Stimulated activated CD8-positive, alpha-beta memory T cell treated with anti-CD3 and anti-CD28 coated beads, Interleukin-7, amount 100 ng/mL, for 4 hours (primary cell): ENCODE data around the gene C5orf22.
"Not testable (repeated sequence)": the region's sequence is repeated elsewhere in the genome, so short reads cannot be mapped to it uniquely, and the experiment has no call there.

Experiments
- DNase-seq, 2 donors: peaks; one replicate each; pipeline ENCODE4 v3.0.0-alpha.2; 2020; ENCODE audit warnings: low read depth in 2 of 2

C5orf22 gene

GRCh38 chr5:31531888-31532547, at the start of gene C5orf22, which contains the start of gene DROSHA:
TSS of gene C5orf22 (plus strand) at chr5:31532301. CDS start at chr5:31532393, 92 bp downstream.
TSS of gene DROSHA (minus strand) at chr5:31532093. CDS start at chr5:31529059, 3,034 bp downstream.
- DNase-seq = peak; percentile 79 to 88

GRCh38 chr5:31485376-31486207, 46.5 kb upstream of the C5orf22 start:
- no peak for DNase-seq

- DNase-seq = no peak
These were observed 45.7 kb upstream of the C5orf22 start for GRCh38 chr5:31486441-31486840.

GRCh38 chr5:31487506-31487905, 44.6 kb upstream of the C5orf22 start:
- DNase-seq = no peak

GRCh38 chr5:31492869-31493268, 39.2 kb upstream of the C5orf22 start:
- no peak for DNase-seq

- no peak for DNase-seq
These were observed 36.8 kb upstream of the C5orf22 start for GRCh38 chr5:31495336-31495735.

- no peak for DNase-seq
These were observed 35.8 kb upstream of the C5orf22 start for GRCh38 chr5:31496301-31496700.

GRCh38 chr5:31496891-31497290, 35.2 kb upstream of the C5orf22 start:
- DNase-seq = no peak

- DNase-seq = no peak
These were observed 31.8 kb upstream of the C5orf22 start for GRCh38 chr5:31500256-31500655.

GRCh38 chr5:31502506-31502905, 29.6 kb upstream of the C5orf22 start:
- no peak for DNase-seq

- no peak for DNase-seq
These were observed 27.6 kb upstream of the C5orf22 start for GRCh38 chr5:31504529-31504928.

- no peak for DNase-seq
These were observed 20.8 kb upstream of the C5orf22 start for GRCh38 chr5:31511305-31511704.

GRCh38 chr5:31516802-31517201, 15.3 kb upstream of the C5orf22 start:
- DNase-seq = no peak

- no peak for DNase-seq
These were observed 9.1 kb upstream of the C5orf22 start for GRCh38 chr5:31523041-31523440.

GRCh38 chr5:31530541-31531265, 1.4 kb upstream of the C5orf22 start:
- no peak for DNase-seq

- no peak for DNase-seq
These were observed 586 bp upstream of the C5orf22 start for GRCh38 chr5:31531543-31531887.

GRCh38 chr5:31534527-31535046, 2.5 kb downstream of the C5orf22 start:
- DNase-seq = no peak

- no peak for DNase-seq
These were observed 4.8 kb downstream of the C5orf22 start for GRCh38 chr5:31536873-31537272.

- DNase-seq = no peak
These were observed 5.2 kb downstream of the C5orf22 start for GRCh38 chr5:31537349-31537748.

GRCh38 chr5:31537851-31538250, 5.8 kb downstream of the C5orf22 start:
- DNase-seq = no peak

GRCh38 chr5:31549114-31549513, 17.0 kb downstream of the C5orf22 start:
- DNase-seq = not testable (repeated sequence)

- no peak for DNase-seq
These were observed 19.8 kb downstream of the C5orf22 start for GRCh38 chr5:31551878-31552277.
